Brain microvascular endothelial cell (primary cell): ENCODE measurements around the gene GALP.

Experiments used
- DNase-seq: peaks from one replicate; pipeline ENCODE4 v3.0.0-alpha.2; 2020
- H3K27ac ChIP-seq: fragments of 250-450 bp; sonication (Bioruptor Pico); 2 replicates; pipeline ENCODE4 v1.5.1; 2020; ENCODE audit warnings: mild to moderate bottlenecking, moderate library complexity
- H3K27me3 ChIP-seq: fragments of 250-450 bp; sonication (Bioruptor Pico); replicated peaks from 2 replicates; pipeline ENCODE4 v1.5.1; 2020; ENCODE audit warnings: mild to moderate bottlenecking
- H3K36me3 ChIP-seq: fragments of 250-450 bp; sonication (Bioruptor Pico); replicated peaks from 2 replicates; pipeline ENCODE4 v1.5.1; 2020; ENCODE audit warnings: mild to moderate bottlenecking
- H3K4me3 ChIP-seq: 2 replicates; pipeline ENCODE4 v1.5.1; 2011; ENCODE audit warnings: low read depth, mild to moderate bottlenecking, control low read depth, low read length, moderate library complexity
- in situ Hi-C: cut with HindIII; loops from 2 replicates; pipeline ENCODE4 v1.10.0; 2017; ENCODE audit warnings: low sequenced_read_pairs, low pct_ligation_motif_present
- TF ChIP-seq, protein P1 (sequence below): IDR thresholded peaks from 2 replicates; pipeline ENCODE4 v1.5.1; 2011; ENCODE audit warnings: low read depth, mild to moderate bottlenecking, moderate library complexity, low read length, control low read depth, inconsistent platforms; ENCODE audit errors: missing control alignments

Gene GALP

DNA sequence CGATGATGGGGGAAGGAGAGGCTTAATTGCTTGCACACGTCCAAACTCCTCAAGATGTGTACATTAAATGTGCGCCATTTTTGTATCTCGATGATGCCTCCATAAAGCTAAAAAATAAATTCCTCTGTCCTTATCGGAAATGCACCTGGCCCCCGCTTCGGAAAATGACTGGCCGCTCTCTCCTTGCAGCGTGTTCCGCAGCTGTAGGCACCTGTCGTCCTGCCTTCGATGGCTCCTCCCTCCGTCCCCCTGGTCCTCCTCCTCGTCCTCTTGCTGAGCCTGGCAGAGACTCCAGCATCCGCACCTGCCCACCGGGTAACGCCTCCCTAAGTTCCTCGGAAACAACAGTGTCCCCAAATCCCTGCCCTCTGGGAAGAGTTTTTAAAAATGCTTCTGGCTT lies 1.1 kb downstream of the GALP start:
- no peak for DNase-seq

DNA sequence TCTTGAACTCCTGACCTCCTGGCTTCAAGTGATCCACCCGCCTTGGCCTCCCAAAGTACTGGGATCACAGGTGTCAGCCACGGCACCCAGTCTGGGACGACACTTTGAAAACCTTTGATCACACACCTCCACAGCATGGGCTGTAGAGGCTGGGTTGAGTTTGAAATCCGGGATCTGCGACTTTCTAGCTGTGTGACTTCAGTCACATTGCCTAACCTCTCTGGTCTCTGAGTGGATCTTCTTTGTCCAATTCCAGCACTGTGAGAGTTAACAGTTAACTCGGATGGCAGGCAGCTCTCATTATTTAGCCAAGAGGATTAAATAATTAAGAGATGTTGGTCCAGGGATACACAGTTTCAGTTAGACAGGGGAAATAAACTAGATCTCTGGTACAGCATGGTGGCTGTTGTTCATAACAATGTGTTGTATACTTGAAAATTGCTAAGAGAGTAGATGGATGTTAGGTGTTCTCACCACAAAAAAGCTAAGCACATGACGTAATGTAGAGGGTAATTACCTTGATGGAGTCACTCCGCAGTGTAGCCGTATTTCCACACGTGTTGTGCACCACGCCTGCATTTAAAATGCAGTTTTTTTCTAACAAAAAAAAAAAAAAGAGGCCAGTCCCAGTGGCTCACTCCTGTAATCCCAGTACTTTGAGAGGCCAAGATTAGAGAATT lies 1.9 kb downstream of the GALP start:
- no peaks in the 10 kb centered on the region for H3K27me3 ChIP-seq
- H3K4me3 ChIP-seq, result no peak overlapping the region
- no peaks in the 10 kb centered on the region for H3K36me3 ChIP-seq
- no peak overlapping the region for H3K27ac ChIP-seq
- in situ Hi-C loops, result no loop called here
- TF ChIP-seq, protein P1, sequence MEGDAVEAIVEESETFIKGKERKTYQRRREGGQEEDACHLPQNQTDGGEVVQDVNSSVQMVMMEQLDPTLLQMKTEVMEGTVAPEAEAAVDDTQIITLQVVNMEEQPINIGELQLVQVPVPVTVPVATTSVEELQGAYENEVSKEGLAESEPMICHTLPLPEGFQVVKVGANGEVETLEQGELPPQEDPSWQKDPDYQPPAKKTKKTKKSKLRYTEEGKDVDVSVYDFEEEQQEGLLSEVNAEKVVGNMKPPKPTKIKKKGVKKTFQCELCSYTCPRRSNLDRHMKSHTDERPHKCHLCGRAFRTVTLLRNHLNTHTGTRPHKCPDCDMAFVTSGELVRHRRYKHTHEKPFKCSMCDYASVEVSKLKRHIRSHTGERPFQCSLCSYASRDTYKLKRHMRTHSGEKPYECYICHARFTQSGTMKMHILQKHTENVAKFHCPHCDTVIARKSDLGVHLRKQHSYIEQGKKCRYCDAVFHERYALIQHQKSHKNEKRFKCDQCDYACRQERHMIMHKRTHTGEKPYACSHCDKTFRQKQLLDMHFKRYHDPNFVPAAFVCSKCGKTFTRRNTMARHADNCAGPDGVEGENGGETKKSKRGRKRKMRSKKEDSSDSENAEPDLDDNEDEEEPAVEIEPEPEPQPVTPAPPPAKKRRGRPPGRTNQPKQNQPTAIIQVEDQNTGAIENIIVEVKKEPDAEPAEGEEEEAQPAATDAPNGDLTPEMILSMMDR, result no peak
- no peak for DNase-seq

More for the DNA sequence above, 1.1 kb downstream of the GALP start:
- TF ChIP-seq, protein P1, result no peak
- H3K27ac ChIP-seq, result no peak overlapping the region
- no peaks in the 10 kb centered on the region for H3K36me3 ChIP-seq
- in situ Hi-C loops, result no loop called here
- no peak overlapping the region for H3K4me3 ChIP-seq
- H3K27me3 ChIP-seq, result no peaks in the 10 kb centered on the region

DNA sequence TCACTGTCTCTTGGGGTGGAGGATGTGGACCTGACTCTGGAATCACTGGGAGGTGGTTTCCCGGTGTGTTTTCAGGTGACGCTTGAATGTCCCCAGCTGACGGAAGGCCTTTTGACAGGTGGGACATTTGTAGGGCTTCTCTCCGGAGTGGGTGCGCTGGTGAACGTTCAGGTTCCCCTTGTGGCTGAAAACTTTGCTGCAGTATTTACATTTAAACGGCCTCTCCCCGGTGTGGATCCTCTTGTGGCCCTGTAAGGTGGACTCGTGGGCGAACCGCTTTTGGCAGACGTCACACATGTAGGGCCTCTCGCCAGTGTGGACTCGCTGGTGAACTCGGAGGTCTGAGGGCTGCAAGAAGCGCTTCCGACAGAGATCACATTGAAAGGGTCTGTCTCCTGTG lies 14.0 kb downstream of the GALP start:
- no peak for DNase-seq
- in situ Hi-C loops, result no loop called here

GRCh38 chr19:56191115-56191514 lies 15.3 kb downstream of the GALP start:
- no peak for DNase-seq
- no peak overlapping the region for H3K4me3 ChIP-seq
- H3K27ac ChIP-seq, result no peak overlapping the region
- in situ Hi-C loops, result no loop called here
- H3K27me3 ChIP-seq, result no peaks in the 10 kb centered on the region
- H3K36me3 ChIP-seq, result no peaks in the 10 kb centered on the region
- TF ChIP-seq, protein P1, result no peak

More for the DNA sequence above, 14.0 kb downstream of the GALP start:
- Histone ChIP-seq H3K27ac (no peak overlapping the region), H3K36me3 (no peaks in the 10 kb centered on the region), H3K4me3 (no peak overlapping the region), H3K27me3 (no peaks in the 10 kb centered on the region)
- TF ChIP-seq, protein P1, result no peak

GRCh38 chr19:56191711-56192110 lies 15.9 kb downstream of the GALP start:
- H3K27ac ChIP-seq, result no peak overlapping the region
- TF ChIP-seq, protein P1, result no peak
- in situ Hi-C loops, result no loop called here
- H3K36me3 ChIP-seq, result no peaks in the 10 kb centered on the region
- H3K4me3 ChIP-seq, result no peak overlapping the region
- DNase-seq, result no peak
- H3K27me3 ChIP-seq, result no peaks in the 10 kb centered on the region
